Heart right ventricle (tissue), 16 donors: Measurements from ENCODE around the gene AHCY. TPM values are rescaled to one million over a fixed set of nuclear protein-coding genes. Genes with fewer than 3 reads are reported as not detected.

Experiments
- ATAC-seq, 8 donors: fragments of 200-7000 bp; cut with Tn5 transposase; one replicate each; pipeline ENCODE4 v1.9.1; 2020; ENCODE audit warnings: mild to moderate bottlenecking in 8 of 8, moderate library complexity in 8 of 8, moderate number of reproducible peaks in 1 of 8
- DNase-seq, 2 donors: peaks; one replicate each; pipeline ENCODE4 v3.0.0-alpha.2; 2020
- H3K27ac ChIP-seq, 10 donors: fragments of 200-600 bp; sonication (generic) in 2 of 10; one replicate each; pipeline versions ENCODE4 v1.5.0 to v1.8.0; 2020 to 2022; ENCODE audit warnings: mild to moderate bottlenecking in 3 of 10
- H3K27me3 ChIP-seq, 7 donors: fragments of 200-600 bp; one replicate each; pipeline ENCODE4 v1.8.0; 2021 to 2022; ENCODE audit warnings: mild to moderate bottlenecking in 2 of 7
- H3K36me3 ChIP-seq, 9 donors: fragments of 200-600 bp; sonication (generic) in 1 of 9; one replicate each; pipeline versions ENCODE4 v1.5.0 to v1.8.0; 2020 to 2022; ENCODE audit warnings: mild to moderate bottlenecking in 2 of 9
- H3K4me1 ChIP-seq, 9 donors: fragments of 200-600 bp; sonication (generic) in 1 of 9; one replicate each; pipeline versions ENCODE4 v1.5.0 to v1.8.0; 2020 to 2022; ENCODE audit warnings: mild to moderate bottlenecking in 4 of 9
- H3K4me3 ChIP-seq, 10 donors: fragments of 200-600 bp; sonication (generic) in 2 of 10; one replicate each; pipeline versions ENCODE4 v1.5.0 to v1.8.0; 2020 to 2022; ENCODE audit warnings: mild to moderate bottlenecking in 7 of 10, moderate library complexity in 2 of 10
- H3K9me3 ChIP-seq, 11 donors: fragments of 200-600 bp in 10 of 11; sonication (generic) in 2 of 11; one replicate each; pipeline versions ENCODE4 v1.5.0 to v1.8.0; 2013 to 2022; ENCODE audit warnings: mild to moderate bottlenecking in 2 of 11, control low read depth in 1 of 11, moderate library complexity in 1 of 11
- WGBS, 2 donors: extraction: QIAGEN DNeasy Blood & Tissue Kit; methylation state at CpG; one replicate each; pipeline ENCODE4 v1.1.7; 2013; ENCODE audit warnings: inconsistent platforms in 1 of 2; 5-methylcytosine and 5-hydroxymethylcytosine counted together
- intact Hi-C, 10 donors: fragments of 100-400 bp; cut with DNase I; formaldehyde crosslinking; loops; one replicate each; pipeline versions ENCODE4 v1.11.1 to v1.14.2; 2022
- polyA plus RNA-seq, 2 donors: library from polyadenylated mRNA; stranded (reverse); fragments of 200-250 nt; gene quantifications; one replicate each; pipeline ENCODE4 v1.2.3, GENCODE V29; 2013
- total RNA-seq, 10 donors: library from RNA; stranded (reverse); fragmentation: NEBNext Ultra II Directional in 3 of 10; extraction: Animal tissue kit (Norgen Biotek cat#: 25700) in 3 of 10; gene quantifications; one replicate each; pipeline versions ENCODE4 v1.2.1 to v1.2.4, GENCODE V29; 2021 to 2023
- TF ChIP-seq, protein P1 (sequence below), 9 donors: fragments of 200-600 bp; sonication (generic) in 2 of 9; IDR thresholded peaks; one replicate each; pipeline versions ENCODE4 v1.5.0 to v1.8.0; 2021 to 2022; ENCODE audit warnings: antibody characterized with exemption in 9 of 9, mild to moderate bottlenecking in 5 of 9, moderate library complexity in 1 of 9
- donor health status: Arrhythmogenic right ventricular cardiomyopathy.
- donor health status: ischemic (EF 13 %, LVEDD 7.1; RV severe dilation, severe dysfunction).
- donor health status: healthy with polysubstance abuse.
- donor health status: DM: no; HTN: yes; CAD: no.
- donor health status: DM: no; HTN: no; CAD: no.
- donor health status: ischemic (EF 25% LVEDD 6.9; RV normal size, moderate dysfunction).
- donor health status: ischemic (EF 25% LVEDD 5.7; RV mildly dilated, moderate dysfunction).
- donor health status: healthy.
- donor health status: DM: yes; HTN: yes; CAD: no.
- donor health status: Ischemic cardiomyopathy.
- donor health status: ischemic (EF 35%, LVEDD 5.7; RV mildly dilated, moderate dysfunction).
- donor health status: nonischemic (EF 11% LVEDD 7.7; RV severe dilation, severe dysfunction).
- donor health status: DM: yes; HTN: yes; CAD: no.
- donor health status: PGD.
- donor health status: ischemic (EF 29% LVEDD 5.4; RV normal size, mild dysfunction).
- donor health status: nonischemic (EF 23%, LVEDD 6.1; RV moderate dilation, normal function).

The AHCY gene
- total and polyA plus RNA-seq, 12 donors = 42.3 to 83.9 (median 56.7) TPM

DNA sequence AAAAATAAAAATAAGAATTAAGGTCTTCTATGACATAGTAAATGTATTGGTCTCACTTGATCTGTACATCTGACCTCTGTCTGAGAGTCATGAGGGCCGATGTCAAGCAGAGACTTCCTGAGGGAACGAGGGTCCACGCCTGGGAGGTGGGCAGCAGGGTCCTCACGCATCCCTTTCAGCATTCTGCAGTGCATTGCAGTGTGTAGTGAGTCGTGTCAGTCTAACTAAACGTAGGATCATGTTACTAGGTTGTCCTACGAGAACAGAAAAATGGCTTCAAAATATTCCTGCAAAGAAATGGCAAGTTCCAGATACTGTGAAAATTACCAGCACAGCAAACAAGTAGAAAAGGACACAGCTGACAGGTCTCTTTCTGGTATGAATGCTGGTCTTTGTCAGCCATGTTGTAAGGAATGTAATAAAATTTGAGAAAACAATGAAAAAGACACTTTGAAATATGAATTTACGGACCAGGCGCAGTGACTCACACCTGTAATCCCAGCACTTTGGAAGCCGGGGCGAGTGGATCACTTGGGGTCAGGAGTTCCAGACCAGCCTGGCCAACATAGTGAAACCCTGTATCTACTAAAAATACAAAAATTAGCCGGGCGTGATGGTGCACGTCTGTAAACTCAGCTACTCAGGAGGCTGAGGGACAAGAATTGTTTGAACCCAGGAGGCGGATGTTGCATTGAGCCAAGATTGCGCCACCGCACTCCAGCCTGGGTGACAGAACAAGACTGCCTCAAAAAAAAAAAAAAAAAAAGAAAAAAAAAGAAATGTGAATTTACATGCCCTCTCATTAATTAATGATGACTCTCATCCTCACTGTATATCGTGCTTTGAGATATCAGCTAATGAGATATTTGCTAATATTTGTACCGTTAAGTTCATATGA is 2.4 kb upstream of the AHCY start:
- Histone ChIP-seq H3K36me3 (no peaks in the 10 kb centered on the region), H3K4me3 (no peak overlapping the region), H3K27ac (no peak overlapping the region), H3K4me1 (peaks cover 0 to 26% (median 19%) of the 10 kb centered on the region in 9 donors), H3K9me3 (no peaks in the 10 kb centered on the region), H3K27me3 (no peaks in the 10 kb centered on the region)
- 78 to 79% methylated on average over 19 of the region's 19 CpGs for whole genome bisulfite sequencing, 2 donors
- TF ChIP-seq, protein P1, sequence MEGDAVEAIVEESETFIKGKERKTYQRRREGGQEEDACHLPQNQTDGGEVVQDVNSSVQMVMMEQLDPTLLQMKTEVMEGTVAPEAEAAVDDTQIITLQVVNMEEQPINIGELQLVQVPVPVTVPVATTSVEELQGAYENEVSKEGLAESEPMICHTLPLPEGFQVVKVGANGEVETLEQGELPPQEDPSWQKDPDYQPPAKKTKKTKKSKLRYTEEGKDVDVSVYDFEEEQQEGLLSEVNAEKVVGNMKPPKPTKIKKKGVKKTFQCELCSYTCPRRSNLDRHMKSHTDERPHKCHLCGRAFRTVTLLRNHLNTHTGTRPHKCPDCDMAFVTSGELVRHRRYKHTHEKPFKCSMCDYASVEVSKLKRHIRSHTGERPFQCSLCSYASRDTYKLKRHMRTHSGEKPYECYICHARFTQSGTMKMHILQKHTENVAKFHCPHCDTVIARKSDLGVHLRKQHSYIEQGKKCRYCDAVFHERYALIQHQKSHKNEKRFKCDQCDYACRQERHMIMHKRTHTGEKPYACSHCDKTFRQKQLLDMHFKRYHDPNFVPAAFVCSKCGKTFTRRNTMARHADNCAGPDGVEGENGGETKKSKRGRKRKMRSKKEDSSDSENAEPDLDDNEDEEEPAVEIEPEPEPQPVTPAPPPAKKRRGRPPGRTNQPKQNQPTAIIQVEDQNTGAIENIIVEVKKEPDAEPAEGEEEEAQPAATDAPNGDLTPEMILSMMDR (IDR thresholded peaks at IDR 0.05) = no peak
- no peak for ATAC-seq
- intact Hi-C loops = loop anchor here in 1 of 10 donors (5.0 kb wide), 1 partner anchor 217 kb away; no protein-coding TSS in a partner anchor
- no peak for DNase-seq

DNA sequence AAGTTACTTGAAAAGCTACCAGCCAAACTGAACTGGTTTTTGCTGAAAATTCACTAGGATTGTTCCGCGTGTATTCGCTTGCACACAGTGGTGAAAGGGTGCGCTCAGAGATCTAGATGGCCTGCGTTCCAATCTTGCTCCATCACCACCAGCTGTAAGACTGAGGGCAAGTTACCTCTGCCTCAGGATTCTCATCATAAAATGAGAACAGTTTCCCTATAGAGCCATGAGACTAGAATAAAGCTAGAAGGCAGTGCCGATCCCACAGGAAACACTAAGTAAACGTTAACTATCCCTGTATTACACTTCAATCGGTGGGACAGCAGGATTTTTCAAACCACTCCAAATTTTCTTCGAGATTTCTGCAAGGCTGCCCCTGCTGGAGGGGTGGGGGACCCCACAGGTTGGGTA is 838 bp downstream of the AHCY start:
- Histone ChIP-seq H3K27me3 (no peaks in the 10 kb centered on the region), H3K4me3 (peak overlapping the region; percentile 65 to 98 (median 82)), H3K9me3 (no peaks in the 10 kb centered on the region), H3K4me1 (peaks cover 0 to 42% (median 23%) of the 10 kb centered on the region in 9 donors), H3K36me3 (no peaks in the 10 kb centered on the region), H3K27ac (peak overlapping the region; percentile 79 to 97 (median 90))
- TF ChIP-seq, protein P1 (IDR thresholded peaks at IDR 0.05) = no peak
- no peak for ATAC-seq
- 28 to 29% methylated on average over 9 of the region's 9 CpGs for WGBS, 2 donors
- intact Hi-C loops = loop anchor here in 2 of 10 donors (5.0 kb wide), 2 partner anchors 40 to 110 kb away; no protein-coding TSS in a partner anchor
- no peak for DNase-seq

DNA sequence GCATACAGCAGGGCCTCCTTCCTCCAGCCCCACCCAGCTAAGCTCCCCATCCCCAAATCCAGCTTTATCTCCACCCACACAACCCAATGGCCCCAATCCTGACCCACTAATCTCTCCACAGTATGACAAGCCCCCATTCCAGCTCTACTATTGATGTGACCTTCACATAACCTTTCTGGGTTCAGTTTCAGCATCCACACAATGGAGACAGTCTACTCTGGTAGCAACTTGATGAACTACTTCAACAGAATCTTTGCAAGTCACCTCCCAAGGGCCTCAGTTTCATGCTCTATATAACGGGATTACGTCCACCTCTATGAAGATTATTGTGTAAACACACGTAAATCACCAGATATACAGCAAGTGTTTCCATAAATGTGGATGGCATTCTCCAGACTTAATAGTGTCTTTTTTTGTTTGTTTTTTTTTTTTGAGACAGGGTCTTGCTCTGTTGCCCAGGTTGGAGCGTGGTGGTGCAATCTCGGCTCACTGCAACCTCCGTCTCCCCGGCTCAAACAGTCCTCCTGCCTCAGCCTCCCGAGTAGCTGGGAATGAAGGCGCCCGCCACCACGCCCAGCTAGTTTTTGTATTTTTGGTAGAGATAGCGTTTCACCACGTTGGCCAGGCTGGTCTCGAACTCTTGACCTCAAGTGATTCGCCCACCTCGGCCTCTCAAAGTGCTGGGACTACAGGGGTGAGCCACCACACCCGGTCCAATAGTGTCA is 1.4 kb downstream of the AHCY start:
- H3K27me3 ChIP-seq = no peaks in the 10 kb centered on the region
- H3K36me3 ChIP-seq = no peaks in the 10 kb centered on the region
- intact Hi-C loops = loop anchor here in 2 of 10 donors (5.0 kb wide), 2 partner anchors 39 to 109 kb away; no protein-coding TSS in a partner anchor
- TF ChIP-seq, protein P1 (IDR thresholded peaks at IDR 0.05) = no peak
- DNase-seq = no peak
- H3K4me1 ChIP-seq = peaks cover 0 to 42% (median 23%) of the 10 kb centered on the region in 9 donors
- H3K27ac ChIP-seq = peak overlapping the region in 8 of 10 donors; percentile 10 to 95 (median 60)
- 90 to 92% methylated on average over 17 of the region's 17 CpGs for WGBS, 2 donors
- ATAC-seq = no peak
- no peaks in the 10 kb centered on the region for H3K9me3 ChIP-seq
- H3K4me3 ChIP-seq = peak overlapping the region in 7 of 10 donors; percentile 78 to 98 (median 88)
